HepG2 (cell line): Measurements from ENCODE around the gene CERS5. TPM values are rescaled to one million over a fixed set of nuclear protein-coding genes. Genes with fewer than 3 reads are reported as not detected.
A peak's percentile ranks its signal among the peaks of the same experiment; 100 is the strongest.

ENCODE experiments used
- ATF7 ChIP-seq, 2 experiments: fragments of 450-650 bp in 1 of 2; sonication (generic) in 1 of 2; formaldehyde crosslinking in 1 of 2; IDR thresholded peaks; 2 replicates each; pipeline versions ENCODE4 v1.4.0 to v1.6.1; 2016 to 2020; ENCODE audit warnings: antibody characterized with exemption in 1 of 2, mild to moderate bottlenecking in 1 of 2, missing genetic modification reagents in 1 of 2
- CEBPB ChIP-seq: IDR thresholded peaks from 2 replicates; pipeline ENCODE4 v1.6.1; 2011; ENCODE audit warnings: low read depth, low read length, improper control_type of control experiment, borderline replicate concordance
- EP300 ChIP-seq, 3 experiments: sonication (generic) in 1 of 3; formaldehyde crosslinking in 1 of 3; IDR thresholded peaks; 2 replicates each; pipeline versions ENCODE4 v1.5.1 to v1.6.1; 2011 to 2020; ENCODE audit warnings: low read depth in 2 of 3, low read length in 2 of 3, borderline replicate concordance in 1 of 3, improper control_type of control experiment in 1 of 3, mild to moderate bottlenecking in 1 of 3, missing genetic modification reagents in 1 of 3, moderate library complexity in 1 of 3
- ERF ChIP-seq: IDR thresholded peaks from 2 replicates; pipeline ENCODE4 v1.6.1; 2018; ENCODE audit warnings: missing biosample characterization, missing genetic modification reagents
- JUNB ChIP-seq: sonication (generic); formaldehyde crosslinking; IDR thresholded peaks from 2 replicates; pipeline ENCODE4 v1.8.0; 2022; ENCODE audit warnings: missing genetic modification reagents, mild to moderate bottlenecking, borderline replicate concordance
- KDM6A ChIP-seq: IDR thresholded peaks from 2 replicates; pipeline ENCODE4 v1.6.1; 2016; ENCODE audit warnings: low read depth
- MED1 ChIP-seq: sonication (generic); formaldehyde crosslinking; IDR thresholded peaks from 2 replicates; pipeline ENCODE4 v1.4.0; 2020; ENCODE audit warnings: missing genetic modification reagents
- MTA3 ChIP-seq: sonication (generic); formaldehyde crosslinking; IDR thresholded peaks from 2 replicates; pipeline ENCODE4 v1.4.0; 2020; ENCODE audit warnings: missing genetic modification reagents
- NCOR1 ChIP-seq: fragments of 200-600 bp; sonication (generic); IDR thresholded peaks from 2 replicates; pipeline ENCODE4 v1.7.0; 2017; ENCODE audit warnings: antibody characterized with exemption, low read length, borderline replicate concordance
- POLR2A ChIP-seq, 2 experiments: IDR thresholded peaks; 2 replicates each; pipeline ENCODE4 v1.6.1; 2011; ENCODE audit warnings: low read depth in 2 of 2, low read length in 2 of 2, mild to moderate bottlenecking in 1 of 2, moderate library complexity in 1 of 2; ENCODE audit not compliant: insufficient read depth in 1 of 2
- POLR2AphosphoS5 ChIP-seq: IDR thresholded peaks from 2 replicates; pipeline ENCODE4 v1.6.1; 2012; ENCODE audit warnings: low read depth, low read length
- SOX6 ChIP-seq, 2 experiments: fragments of 450-650 bp in 1 of 2; sonication (generic) in 1 of 2; formaldehyde crosslinking in 1 of 2; IDR thresholded peaks; 2 replicates each; pipeline versions ENCODE4 v1.4.0 to v1.6.1; 2017 to 2020; ENCODE audit warnings: antibody characterized with exemption in 1 of 2, mild to moderate bottlenecking in 1 of 2, missing genetic modification reagents in 1 of 2
- TBP ChIP-seq: sonication (generic); formaldehyde crosslinking; IDR thresholded peaks from 2 replicates; pipeline ENCODE4 v1.5.0; 2020; ENCODE audit warnings: missing genetic modification reagents
- ZFP37 ChIP-seq: sonication (generic); formaldehyde crosslinking; IDR thresholded peaks from 2 replicates; pipeline ENCODE4 v1.4.0; 2020; ENCODE audit warnings: missing genetic modification reagents, borderline replicate concordance
- ZNF10 ChIP-seq: sonication (generic); formaldehyde crosslinking; IDR thresholded peaks from 2 replicates; pipeline ENCODE4 v1.4.0; 2020; ENCODE audit warnings: mild to moderate bottlenecking, low read depth, missing genetic modification reagents, borderline replicate concordance
- ZNF253 ChIP-seq: sonication (generic); formaldehyde crosslinking; IDR thresholded peaks from 2 replicates; pipeline ENCODE4 v1.8.0; 2022; ENCODE audit warnings: mild to moderate bottlenecking, missing genetic modification reagents, borderline replicate concordance
- ZNF383 ChIP-seq: sonication (generic); formaldehyde crosslinking; IDR thresholded peaks from 2 replicates; pipeline ENCODE4 v1.4.0; 2020; ENCODE audit warnings: missing genetic modification reagents, mild to moderate bottlenecking, borderline replicate concordance
- ZNF614 ChIP-seq: IDR thresholded peaks from 2 replicates; pipeline ENCODE4 v1.6.1; 2018; ENCODE audit warnings: missing biosample characterization, missing genetic modification reagents, inconsistent platforms, borderline replicate concordance
- ZNF883 ChIP-seq: sonication (generic); formaldehyde crosslinking; IDR thresholded peaks from 2 replicates; pipeline ENCODE4 v1.5.1; 2020; ENCODE audit warnings: mild to moderate bottlenecking, missing genetic modification reagents; ENCODE audit errors: not compliant biosample characterization
- polyA plus RNA-seq, 8 experiments: library from polyadenylated mRNA; depleted of rRNA in 3 of 8; stranded (reverse) in 7 of 8; unstranded in 1 of 8; fragments of >200 nt; fragmentation: Illumina TruSeq in 4 of 8; extraction: Trizol in 4 of 8; gene quantifications; 2 replicates each; pipeline versions ENCODE4 v1.2.1 to v1.2.3, GENCODE V29; 2011 to 2016; ENCODE audit warnings: low read depth in 4 of 8, missing spikeins in 1 of 8, mixed read lengths in 1 of 8; ENCODE audit not compliant: insufficient read depth in 1 of 8
- total RNA-seq, 5 experiments: library from RNA; depleted of rRNA; stranded (reverse); fragments of >200 nt; fragmentation: Illumina TruSeq; extraction: Trizol; gene quantifications; 2 replicates each; pipeline ENCODE4 v1.2.3, GENCODE V29; 2016; ENCODE audit warnings: low read depth in 1 of 5
- TF ChIP-seq, protein P1 (sequence below): IDR thresholded peaks from 2 replicates; pipeline ENCODE4 v1.6.1; 2016; ENCODE audit warnings: missing compliant biosample characterization, missing genetic modification reagents, borderline replicate concordance
- TF ChIP-seq, protein P2 (sequence below): IDR thresholded peaks from 2 replicates; pipeline ENCODE4 v1.6.1; 2012; ENCODE audit warnings: low read depth, low read length, improper control_type of control experiment
- TF ChIP-seq, protein P3 (sequence below), 2 experiments: fragments of 450-650 bp in 1 of 2; sonication (generic) in 1 of 2; formaldehyde crosslinking; IDR thresholded peaks; 2 replicates each; pipeline versions ENCODE4 v1.5.0 to v1.8.0; 2020 to 2022; ENCODE audit warnings: mild to moderate bottlenecking in 1 of 2, missing genetic modification reagents in 1 of 2
- TF ChIP-seq, protein P4 (sequence below): sonication (generic); formaldehyde crosslinking; IDR thresholded peaks from 2 replicates; pipeline ENCODE4 v1.4.0; 2020; ENCODE audit warnings: mild to moderate bottlenecking, missing genetic modification reagents
- TF ChIP-seq, protein P5 (sequence below): sonication (generic); formaldehyde crosslinking; IDR thresholded peaks from 2 replicates; pipeline ENCODE4 v1.5.0; 2020; ENCODE audit warnings: missing genetic modification reagents

Gene CERS5
- total and polyA plus RNA-seq, 2 of the 13 experiments (the other 11 are each of a cell fraction or from before 2014, with no cell fraction given) = 22.3 to 48.8 TPM

DNA sequence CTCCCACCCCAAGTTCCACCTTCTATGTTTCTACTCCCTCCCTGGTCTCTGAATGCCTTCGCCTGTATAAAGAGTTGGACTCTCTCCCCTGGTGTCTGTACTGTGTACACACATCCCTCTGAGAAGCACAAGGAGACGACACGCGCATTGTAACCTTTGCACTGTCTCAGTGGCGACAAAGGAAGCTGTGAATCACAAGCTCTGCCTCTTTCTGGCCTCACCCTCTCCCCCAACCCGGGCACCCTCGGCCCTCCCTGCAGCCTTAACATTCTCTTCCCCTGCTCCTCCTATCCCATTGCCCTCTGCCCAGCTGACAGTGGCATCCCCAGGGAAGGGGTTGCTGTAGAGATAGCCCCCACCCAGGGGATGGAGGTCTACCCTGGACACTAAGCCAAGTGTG is 84.5 kb downstream of the CERS5 start (continued):
- TF ChIP-seq, protein P1, sequence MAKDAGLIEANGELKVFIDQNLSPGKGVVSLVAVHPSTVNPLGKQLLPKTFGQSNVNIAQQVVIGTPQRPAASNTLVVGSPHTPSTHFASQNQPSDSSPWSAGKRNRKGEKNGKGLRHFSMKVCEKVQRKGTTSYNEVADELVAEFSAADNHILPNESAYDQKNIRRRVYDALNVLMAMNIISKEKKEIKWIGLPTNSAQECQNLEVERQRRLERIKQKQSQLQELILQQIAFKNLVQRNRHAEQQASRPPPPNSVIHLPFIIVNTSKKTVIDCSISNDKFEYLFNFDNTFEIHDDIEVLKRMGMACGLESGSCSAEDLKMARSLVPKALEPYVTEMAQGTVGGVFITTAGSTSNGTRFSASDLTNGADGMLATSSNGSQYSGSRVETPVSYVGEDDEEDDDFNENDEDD (CRISPR knock-in tag) = peak; percentile 61; the same call in 1 of the 2 replicates
- no peak for TF ChIP-seq ZNF383 (CRISPR knock-in tag)
- no peak for TF ChIP-seq NCOR1
- no peak for TF ChIP-seq ZNF253 (CRISPR knock-in tag)
- no peak for TF ChIP-seq ZNF10
- no peak for TF ChIP-seq CEBPB
- TF ChIP-seq JUNB (CRISPR knock-in tag) = no peak; the same call in 1 of the 2 replicates
- peak in 1 of 2 experiments; percentile 52; a peak in 2 of 4 replicates for TF ChIP-seq EP300 (IDR thresholded peaks at IDR 0.05; ENCODE audit: low read depth in 2 of 2, low read length in 2 of 2)
- no peak for TF ChIP-seq EP300 (CRISPR knock-in tag; IDR thresholded peaks at IDR 0.05; ENCODE audit: borderline replicate concordance)
- TF ChIP-seq MED1 (CRISPR knock-in tag) = peak; percentile 58; the same call in 1 of the 2 replicates
- 0 out of 4 replicates have a peak, but pooled peaks of 1 of the 2 experiments have one; percentile 50 for TF ChIP-seq POLR2A (IDR thresholded peaks at IDR 0.05; ENCODE audit: insufficient read depth in 1 of 2, low read depth in 2 of 2, low read length in 2 of 2)
- TF ChIP-seq, protein P2, sequence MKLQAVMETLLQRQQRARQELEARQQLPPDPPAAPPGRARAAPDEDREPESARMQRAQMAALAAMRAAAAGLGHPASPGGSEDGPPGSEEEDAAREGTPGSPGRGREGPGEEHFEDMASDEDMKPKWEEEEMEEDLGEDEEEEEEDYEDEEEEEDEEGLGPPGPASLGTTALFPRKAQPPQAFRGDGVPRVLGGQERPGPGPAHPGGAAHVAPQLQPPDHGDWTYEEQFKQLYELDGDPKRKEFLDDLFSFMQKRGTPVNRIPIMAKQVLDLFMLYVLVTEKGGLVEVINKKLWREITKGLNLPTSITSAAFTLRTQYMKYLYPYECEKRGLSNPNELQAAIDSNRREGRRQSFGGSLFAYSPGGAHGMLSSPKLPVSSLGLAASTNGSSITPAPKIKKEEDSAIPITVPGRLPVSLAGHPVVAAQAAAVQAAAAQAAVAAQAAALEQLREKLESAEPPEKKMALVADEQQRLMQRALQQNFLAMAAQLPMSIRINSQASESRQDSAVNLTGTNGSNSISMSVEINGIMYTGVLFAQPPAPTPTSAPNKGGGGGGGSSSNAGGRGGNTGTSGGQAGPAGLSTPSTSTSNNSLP = no peak
- TF ChIP-seq, protein P3, sequence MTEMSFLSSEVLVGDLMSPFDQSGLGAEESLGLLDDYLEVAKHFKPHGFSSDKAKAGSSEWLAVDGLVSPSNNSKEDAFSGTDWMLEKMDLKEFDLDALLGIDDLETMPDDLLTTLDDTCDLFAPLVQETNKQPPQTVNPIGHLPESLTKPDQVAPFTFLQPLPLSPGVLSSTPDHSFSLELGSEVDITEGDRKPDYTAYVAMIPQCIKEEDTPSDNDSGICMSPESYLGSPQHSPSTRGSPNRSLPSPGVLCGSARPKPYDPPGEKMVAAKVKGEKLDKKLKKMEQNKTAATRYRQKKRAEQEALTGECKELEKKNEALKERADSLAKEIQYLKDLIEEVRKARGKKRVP (CRISPR knock-in tag; IDR thresholded peaks at IDR 0.05) = 0 out of 4 replicates have a peak, but pooled peaks of 1 of the 2 experiments have one; percentile 24
- no peak for TF ChIP-seq SOX6 (IDR thresholded peaks at IDR 0.05)
- TF ChIP-seq SOX6 (CRISPR knock-in tag; IDR thresholded peaks at IDR 0.05) = peak; percentile 63; the same call in 1 of the 2 replicates
- TF ChIP-seq ZNF614 (CRISPR knock-in tag) = peak; percentile 53
- no peak for TF ChIP-seq ZNF883 (CRISPR knock-in tag)
- TF ChIP-seq ERF (CRISPR knock-in tag) = peak; percentile 73
- TF ChIP-seq, protein P4, sequence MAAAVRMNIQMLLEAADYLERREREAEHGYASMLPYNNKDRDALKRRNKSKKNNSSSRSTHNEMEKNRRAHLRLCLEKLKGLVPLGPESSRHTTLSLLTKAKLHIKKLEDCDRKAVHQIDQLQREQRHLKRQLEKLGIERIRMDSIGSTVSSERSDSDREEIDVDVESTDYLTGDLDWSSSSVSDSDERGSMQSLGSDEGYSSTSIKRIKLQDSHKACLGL (CRISPR knock-in tag) = no peak
- TF ChIP-seq POLR2AphosphoS5 = peak; percentile 48; the same call in 1 of the 2 replicates
- TF ChIP-seq, protein P5, sequence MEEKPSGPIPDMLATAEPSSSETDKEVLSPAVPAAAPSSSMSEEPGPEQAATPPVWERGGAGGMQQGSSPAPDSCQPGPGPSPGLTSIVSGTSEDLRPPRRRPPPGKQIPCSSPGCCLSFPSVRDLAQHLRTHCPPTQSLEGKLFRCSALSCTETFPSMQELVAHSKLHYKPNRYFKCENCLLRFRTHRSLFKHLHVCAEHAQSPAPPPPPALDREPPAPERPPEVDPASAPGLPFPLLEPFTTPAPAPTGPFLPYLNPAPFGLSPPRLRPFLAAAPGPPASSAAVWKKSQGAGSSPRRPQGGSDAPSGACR (CRISPR knock-in tag) = no peak
- peak; percentile 63; the same call in 1 of the 2 replicates for TF ChIP-seq KDM6A (CRISPR knock-in tag)
- TF ChIP-seq MTA3 (CRISPR knock-in tag) = no peak
- TF ChIP-seq ZFP37 (CRISPR knock-in tag) = no peak
- no peak for TF ChIP-seq ATF7 (IDR thresholded peaks at IDR 0.05)
- no peak for TF ChIP-seq ATF7 (CRISPR knock-in tag; IDR thresholded peaks at IDR 0.05)
- no peak for TF ChIP-seq TBP
